DND-41 (cell line): ENCODE measurements around the gene SNX13.

ENCODE experiments used
- ATAC-seq: fragments of 200-7000 bp; cut with Tn5 transposase; 3 replicates; pipeline ENCODE4 v1.9.1; 2021; ENCODE audit warnings: low read depth; ENCODE audit not compliant: insufficient read depth
- DNase-seq: peaks from one replicate; pipeline ENCODE4 v3.0.0-alpha.2; 2020
- H2AFZ ChIP-seq: 2 replicates; pipeline ENCODE4 v1.6.0; 2012; ENCODE audit warnings: low read depth, low read length
- H3K27ac ChIP-seq: 2 replicates; pipeline ENCODE4 v1.5.1; 2012; ENCODE audit warnings: low read length, inconsistent platforms
- H3K27me3 ChIP-seq: fragments of 200-600 bp; sonication (generic); 2 replicates; pipeline ENCODE4 v1.6.0; 2012; ENCODE audit warnings: low read length, mild to moderate bottlenecking, inconsistent platforms; ENCODE audit not compliant: insufficient read depth, poor library complexity
- H3K36me3 ChIP-seq: 2 replicates; pipeline ENCODE4 v1.5.1; 2012; ENCODE audit warnings: low read length, inconsistent platforms; ENCODE audit not compliant: insufficient read depth
- H3K4me1 ChIP-seq: 2 replicates; pipeline ENCODE4 v1.5.1; 2012; ENCODE audit warnings: mild to moderate bottlenecking, low read length; ENCODE audit not compliant: insufficient read depth
- H3K4me2 ChIP-seq: 2 replicates; pipeline ENCODE4 v1.6.0; 2012; ENCODE audit warnings: mild to moderate bottlenecking, moderate library complexity, low read length, inconsistent platforms; ENCODE audit not compliant: insufficient read depth
- H3K4me3 ChIP-seq, 2 experiments: fragments of 200-600 bp in 1 of 2; shearing (Covaris generic) in 1 of 2; 2 replicates each; pipeline ENCODE4 v1.5.1; 2012 to 2016; ENCODE audit warnings: inconsistent platforms in 2 of 2, low read length in 2 of 2, mild to moderate bottlenecking in 2 of 2, low read depth in 1 of 2, moderate library complexity in 1 of 2
- H3K79me2 ChIP-seq: 2 replicates; pipeline ENCODE4 v1.6.0; 2012; ENCODE audit warnings: low read length, inconsistent platforms; ENCODE audit not compliant: insufficient read depth
- H3K9ac ChIP-seq: 2 replicates; pipeline ENCODE4 v1.6.0; 2012; ENCODE audit warnings: low read depth, mild to moderate bottlenecking, inconsistent platforms, low read length, moderate library complexity
- H3K9me3 ChIP-seq: 2 replicates; pipeline ENCODE4 v1.5.1; 2012; ENCODE audit warnings: low read length, moderate library complexity, mild to moderate bottlenecking, inconsistent platforms; ENCODE audit not compliant: insufficient read depth, severe bottlenecking
- H4K20me1 ChIP-seq: 2 replicates; pipeline ENCODE4 v1.6.0; 2012; ENCODE audit warnings: low read length; ENCODE audit not compliant: insufficient read depth
- EZH2 ChIP-seq: IDR thresholded peaks from 3 replicates; pipeline ENCODE4 v1.6.1; 2012; ENCODE audit warnings: borderline replicate concordance, low read depth, mild to moderate bottlenecking, moderate library complexity, low read length, inconsistent platforms; ENCODE audit not compliant: severe bottlenecking
- TF ChIP-seq, protein P1 (sequence below): IDR thresholded peaks from 2 replicates; pipeline ENCODE4 v1.5.1; 2012; ENCODE audit warnings: borderline replicate concordance, low read length, moderate library complexity, mild to moderate bottlenecking; ENCODE audit not compliant: poor library complexity, severe bottlenecking; ENCODE audit errors: extremely low read depth

SNX13 gene

DNA sequence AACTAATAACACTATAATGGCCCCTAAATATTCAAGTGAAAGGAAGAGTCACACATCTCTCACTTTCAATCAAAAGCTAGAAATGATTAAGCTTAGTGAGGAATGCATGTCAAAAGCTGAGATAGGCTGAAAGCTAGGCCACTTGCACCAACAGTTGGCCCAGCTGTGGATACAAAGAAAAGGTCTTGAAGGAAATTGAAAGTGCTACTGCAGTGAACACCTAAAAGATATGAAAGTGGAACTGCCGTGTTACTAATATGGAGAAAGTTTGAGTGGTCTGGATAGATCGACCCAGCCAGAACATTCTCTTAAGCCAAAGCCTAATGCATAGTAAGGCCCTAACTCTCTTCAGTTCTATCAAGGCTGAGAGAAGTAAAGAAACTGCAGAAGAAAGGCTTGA, 12.1 kb upstream of the SNX13 start:
- no peak overlapping the region for H2AFZ ChIP-seq
- H4K20me1 ChIP-seq, result no peaks in the 10 kb centered on the region
- H3K27me3 ChIP-seq, result no peaks in the 10 kb centered on the region
- no peaks in the 10 kb centered on the region for H3K36me3 ChIP-seq
- no peaks in the 10 kb centered on the region for H3K4me1 ChIP-seq
- TF ChIP-seq, protein P1, sequence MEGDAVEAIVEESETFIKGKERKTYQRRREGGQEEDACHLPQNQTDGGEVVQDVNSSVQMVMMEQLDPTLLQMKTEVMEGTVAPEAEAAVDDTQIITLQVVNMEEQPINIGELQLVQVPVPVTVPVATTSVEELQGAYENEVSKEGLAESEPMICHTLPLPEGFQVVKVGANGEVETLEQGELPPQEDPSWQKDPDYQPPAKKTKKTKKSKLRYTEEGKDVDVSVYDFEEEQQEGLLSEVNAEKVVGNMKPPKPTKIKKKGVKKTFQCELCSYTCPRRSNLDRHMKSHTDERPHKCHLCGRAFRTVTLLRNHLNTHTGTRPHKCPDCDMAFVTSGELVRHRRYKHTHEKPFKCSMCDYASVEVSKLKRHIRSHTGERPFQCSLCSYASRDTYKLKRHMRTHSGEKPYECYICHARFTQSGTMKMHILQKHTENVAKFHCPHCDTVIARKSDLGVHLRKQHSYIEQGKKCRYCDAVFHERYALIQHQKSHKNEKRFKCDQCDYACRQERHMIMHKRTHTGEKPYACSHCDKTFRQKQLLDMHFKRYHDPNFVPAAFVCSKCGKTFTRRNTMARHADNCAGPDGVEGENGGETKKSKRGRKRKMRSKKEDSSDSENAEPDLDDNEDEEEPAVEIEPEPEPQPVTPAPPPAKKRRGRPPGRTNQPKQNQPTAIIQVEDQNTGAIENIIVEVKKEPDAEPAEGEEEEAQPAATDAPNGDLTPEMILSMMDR, result no peak
- no peak for TF ChIP-seq EZH2
- H3K9me3 ChIP-seq, result no peaks in the 10 kb centered on the region
- no peak overlapping the region for H3K4me2 ChIP-seq
- DNase-seq, result no peak
- no peaks in the 10 kb centered on the region for H3K79me2 ChIP-seq
- H3K4me3 ChIP-seq, result no peak overlapping the region
- ATAC-seq, result no peak
- H3K9ac ChIP-seq, result no peak overlapping the region
- H3K27ac ChIP-seq, result no peak overlapping the region

DNA sequence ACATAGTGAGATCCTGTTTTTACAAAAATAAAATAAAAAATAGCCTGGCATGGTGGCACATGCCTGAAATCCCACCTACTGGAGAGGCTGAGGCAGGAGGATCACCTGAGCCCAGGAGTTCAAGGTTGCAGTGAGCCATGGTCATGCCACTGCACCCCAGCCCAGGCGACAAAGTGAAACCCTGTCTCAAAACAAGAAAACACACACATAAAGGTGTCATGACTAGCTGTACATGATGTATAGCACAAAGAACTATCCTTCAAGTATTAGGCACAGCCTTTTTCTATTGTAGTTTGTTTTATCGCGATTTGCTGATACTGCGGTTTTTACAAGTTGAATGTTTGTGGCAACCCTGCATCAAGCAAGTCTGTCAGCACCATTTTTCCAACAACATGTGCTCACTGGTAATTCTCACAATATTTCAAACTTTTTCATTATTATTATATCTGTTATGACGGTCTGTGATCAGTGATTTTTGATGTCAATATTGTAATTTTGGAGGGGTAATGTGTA, 11.5 kb upstream of the SNX13 start:
- H3K79me2 ChIP-seq, result no peaks in the 10 kb centered on the region

GRCh38 chr7:17948526-17949238, 8.4 kb upstream of the SNX13 start:
- no peak for DNase-seq
- Histone ChIP-seq H3K9ac (no peak overlapping the region), H3K27me3 (no peaks in the 10 kb centered on the region), H3K27ac (no peak overlapping the region), H3K4me3 (no peak overlapping the region), H3K4me1 (no peaks in the 10 kb centered on the region), H3K36me3 (no peaks in the 10 kb centered on the region), H3K79me2 (no peaks in the 10 kb centered on the region), H3K9me3 (no peaks in the 10 kb centered on the region), H2AFZ (no peak overlapping the region), H4K20me1 (no peaks in the 10 kb centered on the region), H3K4me2 (no peak overlapping the region)
- no peak for TF ChIP-seq EZH2
- TF ChIP-seq, protein P1, result no peak
- ATAC-seq, result no peak

More for the DNA sequence above, 11.5 kb upstream of the SNX13 start:
- H3K4me3 ChIP-seq, result no peak overlapping the region
- H3K9me3 ChIP-seq, result no peaks in the 10 kb centered on the region
- no peak overlapping the region for H2AFZ ChIP-seq
- H3K4me1 ChIP-seq, result no peaks in the 10 kb centered on the region
- TF ChIP-seq, protein P1, result no peak
- TF ChIP-seq EZH2, result no peak
- no peak overlapping the region for H3K27ac ChIP-seq
- DNase-seq (no peak), ATAC-seq (no peak)
- H3K27me3 ChIP-seq, result no peaks in the 10 kb centered on the region
- no peak overlapping the region for H3K9ac ChIP-seq
- no peaks in the 10 kb centered on the region for H3K36me3 ChIP-seq
- no peaks in the 10 kb centered on the region for H4K20me1 ChIP-seq
- no peak overlapping the region for H3K4me2 ChIP-seq
